ENCODE measurements around the gene SP5.
"Not testable (repeated sequence)": the region's sequence is repeated elsewhere in the genome, so short reads cannot be mapped to it uniquely, and the experiment has no call there.

Gene SP5

DNA sequence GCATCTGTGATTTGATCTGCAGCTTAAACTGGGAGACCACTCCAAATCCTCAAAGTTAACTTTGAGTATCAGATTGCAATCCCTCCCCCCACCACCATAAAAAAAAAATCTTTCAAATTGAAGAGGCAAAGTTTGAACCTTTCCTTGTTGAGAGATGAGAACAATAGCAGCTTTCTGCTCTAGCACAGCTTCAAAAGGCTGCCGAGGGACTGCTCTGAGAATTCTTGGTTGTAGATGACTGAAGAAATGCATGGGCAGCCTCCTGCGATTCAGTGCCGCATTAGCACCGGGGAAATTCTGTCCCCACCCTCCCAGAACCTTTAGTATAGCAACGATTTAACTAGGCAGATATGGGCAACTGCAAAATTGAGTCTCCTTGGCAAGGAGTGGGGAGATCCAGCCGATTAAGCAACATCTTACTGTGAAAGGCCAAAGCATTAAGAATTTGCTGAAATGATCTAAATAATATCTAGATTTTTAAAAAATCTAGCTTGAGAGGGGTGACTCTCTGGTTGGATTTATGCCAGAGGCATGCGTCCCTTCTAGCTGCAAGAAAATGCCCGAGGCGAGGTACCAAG lies 3.9 kb upstream of the SP5 start:
- no peak for DNase-seq

DNA sequence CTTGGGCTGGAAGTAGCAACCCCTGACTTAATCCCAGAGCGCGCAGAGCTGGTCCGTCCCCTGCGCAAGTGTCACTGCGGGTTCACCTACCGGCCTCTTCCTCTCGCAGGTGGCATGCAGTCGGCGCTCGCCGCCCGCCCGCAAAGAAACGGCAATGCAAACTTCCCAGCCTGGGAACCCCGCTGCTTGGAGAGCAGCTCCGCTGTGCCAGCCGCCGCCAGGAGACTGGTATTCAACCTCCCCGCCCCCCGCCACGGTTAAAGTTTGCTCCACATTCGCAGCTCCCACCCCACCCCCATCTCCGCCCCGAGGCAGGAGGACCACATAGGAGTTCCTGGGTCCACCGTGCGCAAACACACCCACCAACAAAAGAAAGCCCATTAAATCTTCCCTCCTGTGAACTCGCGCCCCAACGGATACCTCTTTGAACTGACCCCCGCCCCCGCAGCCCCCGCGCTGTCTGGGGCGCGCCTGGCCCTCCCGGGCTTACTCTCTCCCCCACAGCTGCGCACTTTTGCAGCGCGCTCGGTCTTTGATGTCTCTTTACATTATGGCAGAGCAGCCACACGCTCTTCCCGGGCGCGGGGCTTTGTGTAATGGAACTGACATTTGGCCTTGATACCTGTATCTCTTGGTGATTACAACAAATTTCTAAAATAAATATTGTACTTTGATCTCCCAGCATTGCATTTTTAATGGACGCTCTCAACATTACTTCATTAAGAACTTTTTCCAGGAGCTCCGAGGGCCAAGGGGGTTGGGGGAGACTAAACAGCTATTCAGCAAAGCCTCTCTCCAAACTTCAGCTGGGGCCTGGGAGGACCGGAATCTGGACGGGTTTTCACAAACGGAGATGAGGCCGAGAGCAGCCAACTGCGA lies 3.1 kb upstream of the SP5 start:
- DNase-seq = peak; percentile 54

DNA sequence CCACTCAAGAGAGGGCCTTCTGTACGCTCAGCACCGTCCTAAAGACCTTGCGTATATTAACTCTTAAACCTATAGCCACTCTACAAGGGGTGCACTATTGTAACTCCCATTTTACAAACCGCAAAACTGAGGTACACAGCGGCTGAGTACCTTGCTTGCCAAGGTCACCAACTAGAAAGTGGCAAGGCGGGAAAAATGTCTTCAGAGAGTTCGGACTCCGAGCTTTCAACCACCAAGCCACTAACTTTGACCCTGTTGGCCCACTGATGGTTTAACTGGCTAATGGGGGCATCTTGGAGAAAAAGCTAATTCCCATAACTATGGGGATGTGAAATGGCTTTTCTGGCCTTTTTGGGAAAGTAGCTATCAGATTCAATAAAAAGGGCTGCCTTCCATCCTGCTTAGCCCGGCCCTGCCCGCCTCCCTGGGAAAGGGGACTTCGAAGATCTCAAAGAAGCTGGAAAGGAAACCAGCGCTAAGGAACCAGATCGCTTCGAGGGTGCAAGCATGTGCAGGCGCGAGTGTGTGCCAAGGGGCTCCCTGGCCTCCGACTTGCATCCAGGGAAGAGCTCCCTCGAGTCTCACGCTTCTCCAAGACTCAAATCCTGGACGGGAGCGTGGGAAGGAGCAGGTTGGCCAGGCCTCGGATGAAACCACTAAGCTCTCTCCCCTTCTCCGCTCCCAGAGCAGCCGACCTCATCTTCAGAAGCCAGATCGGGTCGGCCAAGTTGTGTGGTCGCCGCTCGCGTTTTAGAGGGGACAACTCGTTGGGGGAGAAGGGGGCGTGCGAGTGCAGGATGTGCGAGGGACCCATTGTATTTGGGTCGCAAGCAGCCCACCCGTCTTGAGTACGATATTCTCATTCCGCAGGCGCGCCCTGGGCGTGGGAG lies 2.2 kb upstream of the SP5 start:
- DNase-seq = peak; percentile 48

DNA sequence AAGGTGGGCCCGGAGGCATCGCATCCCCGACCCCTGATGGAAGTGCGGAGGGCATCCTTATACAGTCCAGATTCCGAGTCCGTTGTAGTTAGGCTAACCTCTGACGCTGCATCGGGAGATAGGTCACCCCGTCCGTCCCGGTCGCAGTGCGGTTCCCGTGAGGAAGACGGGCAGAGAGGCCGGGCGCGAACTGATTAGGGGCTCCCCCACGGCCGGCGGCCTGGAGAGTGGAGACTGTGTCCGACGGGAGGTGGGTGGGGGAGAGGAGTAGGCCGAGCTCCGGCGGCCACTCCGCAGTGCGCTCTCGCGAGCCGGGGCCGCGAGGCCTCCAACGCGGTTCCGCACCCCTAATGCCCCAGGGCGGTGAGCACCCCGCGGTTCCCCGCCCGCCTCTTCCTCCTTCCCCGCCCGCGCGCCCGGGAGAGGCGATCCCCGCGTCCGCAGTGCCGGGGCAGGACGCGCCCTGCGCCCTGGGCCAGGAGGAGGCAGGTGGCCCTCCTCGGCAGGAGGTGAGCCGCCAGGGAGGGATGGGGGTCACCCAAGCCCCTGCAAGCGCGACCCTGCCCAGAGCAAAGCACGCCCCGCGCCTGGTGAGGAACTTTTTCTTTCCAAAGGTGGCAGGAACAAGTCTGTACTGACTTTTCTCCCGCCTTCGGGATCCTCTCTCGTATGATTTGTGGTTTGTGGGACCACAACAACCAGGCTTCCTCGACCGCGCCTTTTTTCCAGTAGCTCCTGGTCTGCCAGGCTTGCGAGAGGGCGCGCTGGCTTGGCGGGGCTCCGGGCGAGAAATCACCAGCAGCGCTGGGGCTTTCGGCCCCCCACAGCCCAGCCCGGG lies 1.4 kb upstream of the SP5 start:
- DNase-seq = peak; percentile 71

DNA sequence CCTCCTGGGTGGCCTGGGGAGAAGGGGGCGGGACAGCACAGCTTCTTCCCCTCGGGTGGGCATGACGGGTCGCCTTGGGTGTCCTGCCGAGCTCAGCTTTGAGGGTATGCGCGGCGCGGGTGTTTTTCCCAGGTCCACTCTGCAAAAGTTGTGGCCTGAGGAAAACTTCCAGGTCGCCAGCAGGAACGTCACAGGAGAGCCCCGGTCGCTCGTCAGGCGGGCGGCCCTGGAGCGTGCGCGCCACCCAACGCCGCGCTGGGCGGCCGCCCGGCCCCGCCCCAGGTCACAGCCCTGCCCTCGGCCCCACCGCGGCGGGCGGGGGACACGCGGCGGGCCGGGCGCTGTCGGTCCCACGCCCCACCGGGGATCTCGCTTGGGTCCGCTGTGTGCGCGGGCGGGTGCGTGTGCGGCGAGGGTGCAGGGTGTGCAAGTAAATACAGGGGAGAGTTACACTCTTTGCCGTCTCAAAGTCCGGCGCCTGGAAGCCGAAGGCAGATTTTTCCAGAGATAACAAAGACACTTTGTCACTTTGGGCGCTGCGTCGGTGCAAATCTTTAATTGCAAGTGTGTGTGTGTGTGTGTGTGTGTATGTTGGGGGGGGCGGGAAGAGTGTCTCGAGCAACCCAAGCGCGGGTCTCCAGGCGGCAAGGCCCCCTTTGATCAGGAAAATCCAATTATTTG lies 616 bp upstream of the SP5 start:
- peak; percentile 60 for DNase-seq

DNA sequence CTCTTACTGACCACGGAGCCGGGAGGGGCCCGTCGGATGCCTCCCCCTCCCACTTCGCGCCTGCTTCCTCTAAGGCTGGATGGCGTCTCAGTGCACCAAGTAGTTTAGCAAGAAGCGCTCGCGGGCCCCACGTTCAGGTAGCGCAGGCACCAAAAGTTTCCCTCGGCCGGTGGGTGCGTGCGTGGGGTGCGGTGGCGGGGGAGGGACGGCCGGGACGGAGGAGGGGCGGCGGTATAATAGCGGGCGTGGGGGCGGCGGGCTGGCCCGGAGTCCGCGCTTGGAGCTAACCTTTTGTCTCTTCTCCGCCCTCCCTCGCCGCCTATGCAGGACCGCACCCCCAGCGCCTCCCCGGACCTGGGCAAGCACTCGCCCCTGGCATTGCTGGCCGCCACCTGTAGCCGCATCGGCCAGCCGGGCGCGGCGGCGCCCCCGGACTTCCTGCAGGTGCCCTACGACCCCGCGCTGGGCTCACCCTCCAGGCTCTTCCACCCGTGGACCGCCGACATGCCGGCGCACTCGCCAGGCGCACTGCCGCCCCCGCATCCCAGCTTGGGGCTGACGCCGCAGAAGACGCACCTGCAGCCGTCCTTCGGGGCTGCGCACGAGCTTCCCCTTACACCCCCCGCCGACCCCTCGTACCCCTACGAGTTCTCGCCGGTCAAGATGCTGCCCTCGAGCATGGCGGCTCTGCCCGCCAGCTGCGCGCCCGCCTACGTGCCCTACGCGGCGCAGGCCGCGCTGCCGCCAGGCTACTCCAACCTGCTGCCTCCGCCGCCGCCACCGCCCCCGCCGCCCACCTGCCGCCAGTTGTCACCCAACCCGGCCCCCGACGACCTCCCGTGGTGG lies 1.0 kb downstream of the SP5 start:
- peak; percentile 39 for DNase-seq

DNA sequence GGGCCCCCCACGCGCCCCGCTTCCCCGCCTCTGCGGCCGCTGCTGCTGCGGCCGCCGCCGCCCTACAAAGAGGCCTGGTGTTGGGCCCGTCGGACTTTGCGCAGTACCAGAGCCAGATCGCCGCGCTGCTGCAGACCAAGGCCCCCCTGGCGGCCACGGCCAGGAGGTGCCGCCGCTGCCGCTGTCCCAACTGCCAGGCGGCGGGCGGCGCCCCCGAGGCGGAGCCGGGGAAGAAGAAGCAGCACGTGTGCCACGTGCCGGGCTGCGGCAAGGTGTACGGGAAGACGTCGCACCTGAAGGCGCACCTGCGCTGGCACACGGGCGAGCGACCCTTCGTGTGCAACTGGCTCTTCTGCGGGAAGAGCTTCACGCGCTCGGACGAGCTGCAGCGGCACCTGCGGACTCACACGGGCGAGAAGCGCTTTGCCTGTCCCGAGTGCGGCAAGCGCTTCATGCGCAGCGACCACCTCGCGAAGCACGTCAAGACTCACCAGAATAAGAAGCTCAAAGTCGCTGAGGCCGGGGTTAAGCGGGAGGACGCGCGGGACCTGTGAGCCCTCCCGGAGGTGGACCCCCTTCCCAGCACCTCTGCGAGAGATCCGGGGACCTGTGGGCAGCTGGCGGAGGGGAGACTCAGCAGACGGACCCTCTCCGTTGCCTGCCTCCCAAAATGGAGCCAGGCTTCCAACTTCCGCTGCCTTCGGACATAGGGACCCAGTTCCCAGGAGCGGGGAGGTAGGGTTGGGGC lies 1.9 kb downstream of the SP5 start:
- peak; percentile 80 for DNase-seq

DNA sequence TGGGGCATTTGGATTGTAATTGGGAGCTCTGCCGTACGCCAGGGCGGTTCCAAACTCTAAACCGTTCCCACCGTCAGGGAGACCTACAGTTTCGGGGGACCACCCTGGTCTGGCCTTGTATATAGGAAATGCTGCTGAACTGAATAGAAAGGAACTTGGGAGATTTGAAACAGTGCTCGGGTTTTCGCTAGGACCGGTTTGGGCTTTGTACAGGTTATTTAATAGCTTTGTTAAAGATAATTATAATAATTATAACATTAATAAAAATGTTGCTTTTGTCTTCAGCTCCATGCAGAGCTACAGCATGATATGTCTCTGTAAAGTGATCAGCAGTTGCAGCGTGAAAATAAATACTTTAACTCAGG lies 2.4 kb downstream of the SP5 start:
- no peak for DNase-seq

DNA sequence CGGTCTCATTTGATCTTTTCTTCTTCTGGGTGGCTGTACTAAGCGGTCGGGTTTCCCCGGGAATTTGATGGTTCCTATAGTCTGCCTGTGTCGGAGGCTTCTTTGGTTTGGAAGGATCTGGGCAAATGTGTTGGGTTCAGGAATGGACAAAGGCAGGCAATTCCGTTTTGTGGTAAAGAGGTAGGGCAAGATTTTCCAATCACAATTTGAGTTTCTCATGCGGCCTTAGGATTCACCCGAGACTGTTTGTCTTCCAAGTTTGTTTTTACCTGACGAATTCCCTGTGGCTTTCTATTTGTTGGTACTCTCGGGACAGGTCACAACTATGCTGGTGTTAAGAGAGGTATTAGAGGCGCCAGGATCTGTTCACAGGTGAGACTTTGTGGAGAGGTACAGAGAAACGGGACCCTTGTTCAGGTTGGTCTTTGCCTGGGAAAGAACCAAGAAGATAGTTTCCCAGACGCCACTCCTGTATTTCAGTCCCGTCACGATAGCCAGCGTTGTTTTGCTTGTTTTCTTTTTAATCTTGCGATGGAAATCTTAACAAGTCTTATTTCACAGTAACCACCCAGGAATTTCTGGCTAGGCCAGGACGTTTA lies 3.0 kb downstream of the SP5 start:
- DNase-seq = peak; percentile 24

DNA sequence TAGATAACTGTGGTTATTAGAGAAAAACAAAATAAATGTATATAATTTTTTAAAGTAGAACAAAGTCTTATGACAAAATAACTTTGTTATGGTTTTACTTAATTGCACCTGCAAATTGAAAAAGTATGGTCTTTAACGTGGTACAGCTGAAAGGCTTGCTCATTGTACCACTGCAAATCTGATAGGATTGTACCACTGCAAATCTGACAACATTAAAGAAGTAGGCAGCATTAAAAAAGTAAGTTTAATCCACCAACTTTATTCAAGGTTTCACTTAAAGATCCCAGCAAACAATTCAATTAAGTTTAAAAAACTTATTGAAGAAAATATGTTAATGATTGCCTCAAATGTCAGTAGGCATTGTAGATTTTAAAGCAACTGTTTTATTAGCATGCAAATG lies 4.7 kb downstream of the SP5 start:
- DNase-seq = no peak

DNA sequence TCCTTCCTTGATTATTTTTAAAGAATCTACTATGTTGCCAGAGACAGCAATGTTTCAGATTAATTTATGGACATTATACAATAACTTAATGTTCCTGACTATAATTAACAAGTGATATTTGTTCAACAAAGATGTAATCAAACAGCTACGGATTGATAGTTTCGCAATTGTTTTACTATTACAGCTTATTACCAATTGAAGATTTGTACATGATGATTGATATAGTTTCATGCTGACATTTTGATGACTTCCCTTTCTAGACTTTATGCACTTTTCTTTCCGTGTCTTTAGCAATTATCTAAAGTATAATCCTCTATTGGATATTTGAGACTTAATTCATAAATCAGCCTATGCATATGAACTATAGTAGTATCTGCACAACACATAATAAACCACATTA lies 6.5 kb downstream of the SP5 start:
- DNase-seq = no peak

DNA sequence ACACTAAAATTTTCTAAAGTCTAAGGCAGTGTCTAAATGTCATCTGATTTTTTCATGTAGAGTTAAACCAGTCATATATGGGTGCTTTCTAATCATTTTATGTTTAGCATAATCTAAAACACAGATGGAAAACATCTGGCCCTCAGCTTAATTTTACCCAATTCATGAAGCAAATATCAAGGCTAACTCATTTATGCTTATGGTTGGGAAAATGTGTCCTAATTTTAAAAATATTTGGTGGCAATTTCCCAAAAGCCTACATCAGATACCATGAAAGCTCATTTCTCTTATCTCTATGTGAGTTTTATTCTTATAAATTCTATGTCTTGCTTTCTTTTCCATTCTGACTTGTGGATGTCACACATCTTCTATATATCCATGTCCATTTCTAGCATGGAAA lies 7.2 kb downstream of the SP5 start:
- DNase-seq = no peak

DNA sequence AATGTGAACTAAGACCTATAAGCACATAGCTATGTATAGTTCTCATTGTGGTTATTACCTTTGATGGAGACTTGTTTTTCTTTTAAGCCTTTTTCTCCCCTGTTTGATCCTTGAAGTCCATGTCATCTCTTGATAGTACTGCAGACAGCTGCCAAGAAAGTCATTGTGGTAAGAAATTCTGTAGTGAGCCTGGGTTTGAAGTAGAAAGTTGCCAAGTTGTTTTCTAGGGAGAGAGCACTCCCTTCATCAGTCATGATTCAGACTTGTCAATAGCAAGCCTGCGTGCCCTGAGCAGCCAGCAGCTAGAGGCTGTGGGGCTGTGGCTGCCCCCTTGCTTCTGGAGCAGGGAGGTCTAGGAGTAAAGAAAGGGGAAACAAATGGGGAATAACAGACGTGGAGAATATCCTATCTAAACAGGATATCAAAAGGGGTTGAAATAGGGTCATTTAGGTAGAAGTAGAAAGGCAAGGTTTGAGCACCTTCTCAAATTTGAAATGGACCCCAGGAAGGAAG lies 8.4 kb downstream of the SP5 start:
- DNase-seq = no peak

DNA sequence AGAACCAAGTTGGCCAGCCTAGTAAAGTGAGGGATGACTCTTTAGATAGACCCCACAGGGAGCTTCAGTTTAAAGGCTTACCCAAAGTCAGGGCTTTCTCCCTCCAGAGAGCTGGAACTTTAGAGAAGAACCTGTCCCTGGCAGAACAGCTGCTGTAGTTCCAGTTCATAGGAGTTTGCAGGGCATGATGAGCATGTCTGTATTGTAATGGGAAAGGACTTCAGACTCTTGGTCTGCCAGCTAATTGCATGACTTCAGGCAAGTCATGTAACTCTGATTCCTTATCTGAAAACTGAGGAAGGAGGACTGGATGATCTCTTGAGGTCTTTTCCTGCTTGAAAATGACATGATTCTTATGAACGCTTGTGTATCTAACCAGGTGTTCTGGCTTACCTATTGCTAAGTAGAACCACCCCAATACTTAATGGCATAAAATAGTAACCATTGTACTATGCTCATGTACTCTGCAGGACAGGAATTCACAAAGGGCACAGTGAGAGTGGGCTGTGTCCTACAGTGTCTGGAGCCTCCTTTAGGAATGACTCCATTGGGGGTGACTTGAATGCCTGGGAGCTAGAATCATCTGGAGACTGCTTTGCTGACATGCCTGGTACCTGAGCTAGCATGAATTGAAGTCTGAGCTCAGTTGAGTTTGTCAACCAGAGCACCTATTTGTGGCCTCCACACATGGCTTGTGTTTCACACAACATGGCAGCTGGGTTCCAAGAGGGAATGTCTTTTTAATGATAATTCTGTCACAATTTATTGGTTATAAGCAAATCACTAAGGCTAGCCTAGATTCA lies 18.9 kb downstream of the SP5 start:
- DNase-seq = no peak

DNA sequence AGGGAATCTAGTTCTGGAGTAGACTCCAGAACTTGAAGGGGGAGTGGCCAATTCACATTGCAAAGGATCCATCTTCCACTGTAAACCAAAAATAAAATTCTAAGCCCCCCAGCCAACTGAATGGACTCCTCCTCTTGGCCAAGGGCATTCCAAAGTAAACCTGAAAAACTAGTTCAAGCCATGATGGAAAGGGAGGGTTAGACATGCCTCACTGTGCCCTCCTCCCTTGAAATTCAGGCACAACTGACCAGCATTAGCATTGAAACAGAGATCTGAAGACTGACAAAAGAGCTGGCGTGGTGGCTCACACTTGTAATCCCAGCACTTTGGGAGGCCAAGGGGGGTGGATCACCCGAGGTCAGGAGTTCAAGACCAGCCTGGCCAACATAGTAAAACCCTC lies 19.5 kb downstream of the SP5 start:
- not testable (repeated sequence) for DNase-seq

DNA sequence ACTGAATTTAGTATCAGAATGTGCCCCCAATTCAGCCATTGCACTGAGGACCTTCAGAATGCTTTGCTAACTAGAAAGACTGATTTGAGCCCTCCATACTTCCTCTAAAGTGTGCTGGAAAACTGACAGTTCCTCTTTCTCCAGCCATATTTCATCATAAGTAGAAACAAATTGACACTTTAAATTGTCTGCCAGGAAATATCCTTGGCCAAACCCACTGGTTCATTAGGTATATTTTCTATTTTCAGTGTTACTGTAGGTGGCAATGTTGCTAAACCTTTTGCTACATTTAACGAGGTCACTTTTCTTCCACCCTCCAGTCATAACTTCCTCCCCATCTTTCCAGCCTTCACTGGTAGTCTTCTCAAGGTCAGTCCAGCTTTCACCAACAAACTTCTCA lies 21.5 kb downstream of the SP5 start:
- no peak for DNase-seq

DNA sequence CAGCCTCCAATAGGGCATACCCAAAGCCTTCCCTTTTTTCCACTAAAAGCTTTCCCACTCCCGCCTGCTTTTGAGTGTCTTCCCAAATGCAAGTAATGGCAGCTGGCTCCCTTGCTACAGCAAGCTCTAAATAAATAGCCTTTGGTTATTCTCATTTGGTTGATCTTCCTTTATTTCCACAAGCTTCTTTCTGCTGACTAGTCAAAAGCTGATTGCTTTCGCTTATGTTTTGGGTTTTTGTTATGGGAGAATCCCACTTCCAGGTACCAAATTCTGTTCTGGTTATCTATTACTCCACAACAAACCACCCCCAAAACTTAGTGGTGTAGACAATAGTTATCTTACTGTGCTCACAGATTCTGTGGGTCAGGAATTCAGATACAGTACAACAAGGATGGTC lies 22.3 kb downstream of the SP5 start:
- DNase-seq = no peak

DNA sequence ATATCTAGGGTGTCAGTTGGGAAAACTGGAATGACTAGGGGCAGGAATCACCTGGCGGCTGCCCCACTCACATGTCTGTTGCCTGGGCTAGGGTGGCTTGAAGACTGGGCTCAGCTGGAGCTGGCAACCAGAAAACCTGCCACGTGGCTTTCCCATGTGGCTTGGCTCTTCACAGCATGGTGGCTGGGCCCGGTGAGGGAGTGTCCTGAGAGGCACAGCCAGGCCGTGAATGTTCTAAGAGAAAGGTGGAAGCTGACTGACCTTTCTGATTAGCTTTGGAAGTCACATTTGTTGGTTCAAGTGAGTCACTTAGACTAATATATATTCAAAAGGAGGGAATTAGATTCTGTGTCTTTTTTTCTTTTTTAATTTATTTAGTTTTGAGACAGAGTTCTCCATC lies 22.7 kb downstream of the SP5 start:
- DNase-seq = no peak

Data from right kidney (tissue), 1 donor.